Epithelial cell of esophagus (primary cell): ENCODE measurements around the gene IL10RB.

ENCODE experiments used
- DNase-seq: peaks from one replicate; pipeline ENCODE4 v3.0.0; 2010; ENCODE audit warnings: low read depth
- H3K4me3 ChIP-seq: 2 replicates; pipeline ENCODE4 v1.5.1; 2011; ENCODE audit warnings: mild to moderate bottlenecking, low read length, control low read depth
- CTCF ChIP-seq: IDR thresholded peaks from 2 replicates; pipeline ENCODE4 v1.5.1; 2011; ENCODE audit warnings: low read depth, mild to moderate bottlenecking, low read length, control low read depth, inconsistent platforms; ENCODE audit not compliant: insufficient read depth; ENCODE audit errors: missing control alignments

Gene IL10RB

GRCh38 chr21:33327326-33327725 is 61.2 kb downstream of the IL10RB start:
- no peak for DNase-seq
- TF ChIP-seq CTCF = no peak
- no peak overlapping the region for H3K4me3 ChIP-seq

GRCh38 chr21:33327792-33328433 is 61.7 kb downstream of the IL10RB start:
- TF ChIP-seq CTCF = no peak
- DNase-seq = no peak
- H3K4me3 ChIP-seq = no peak overlapping the region

GRCh38 chr21:33330726-33331125 is 64.6 kb downstream of the IL10RB start:
- TF ChIP-seq CTCF = no peak
- no peak for DNase-seq

GRCh38 chr21:33332143-33332542 is 66.0 kb downstream of the IL10RB start:
- H3K4me3 ChIP-seq = no peak overlapping the region
- no peak for DNase-seq
- TF ChIP-seq CTCF = no peak

More at GRCh38 chr21:33330726-33331125, 64.6 kb downstream of the IL10RB start:
- H3K4me3 ChIP-seq = no peak overlapping the region

- H3K4me3 ChIP-seq = no peak overlapping the region
- DNase-seq = no peak
- no peak for TF ChIP-seq CTCF
Measured at GRCh38 chr21:33334191-33334590, 68.0 kb downstream of the IL10RB start.

- no peak for DNase-seq
- no peak for TF ChIP-seq CTCF
Measured at GRCh38 chr21:33334824-33335223, 68.7 kb downstream of the IL10RB start.

GRCh38 chr21:33339135-33339534 is 73.0 kb downstream of the IL10RB start:
- no peak for DNase-seq
- H3K4me3 ChIP-seq = no peak overlapping the region
- TF ChIP-seq CTCF = no peak

More at GRCh38 chr21:33334824-33335223, 68.7 kb downstream of the IL10RB start:
- no peak overlapping the region for H3K4me3 ChIP-seq
